ENCODE data around the gene HTR1D.

DNA sequence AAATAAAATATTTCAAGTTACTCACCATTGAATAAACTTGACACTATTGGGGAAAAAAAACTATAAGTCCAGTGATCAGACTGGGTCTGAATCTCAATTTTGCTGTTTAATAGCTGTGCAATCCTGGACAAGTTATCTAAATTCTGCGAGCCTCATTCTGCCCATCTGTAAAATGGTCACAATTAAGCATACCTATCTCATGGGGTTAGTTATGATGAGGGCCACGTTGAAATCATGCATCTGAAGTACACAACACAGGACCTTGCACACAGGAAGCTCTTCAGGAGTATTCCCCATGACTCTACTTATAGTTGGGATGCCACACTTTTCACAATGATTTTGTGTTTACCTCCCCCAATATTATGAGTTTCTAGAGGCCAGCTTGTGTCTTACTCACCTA, 3.8 kb upstream of the HTR1D start:
- TF ChIP-seq, protein P1, sequence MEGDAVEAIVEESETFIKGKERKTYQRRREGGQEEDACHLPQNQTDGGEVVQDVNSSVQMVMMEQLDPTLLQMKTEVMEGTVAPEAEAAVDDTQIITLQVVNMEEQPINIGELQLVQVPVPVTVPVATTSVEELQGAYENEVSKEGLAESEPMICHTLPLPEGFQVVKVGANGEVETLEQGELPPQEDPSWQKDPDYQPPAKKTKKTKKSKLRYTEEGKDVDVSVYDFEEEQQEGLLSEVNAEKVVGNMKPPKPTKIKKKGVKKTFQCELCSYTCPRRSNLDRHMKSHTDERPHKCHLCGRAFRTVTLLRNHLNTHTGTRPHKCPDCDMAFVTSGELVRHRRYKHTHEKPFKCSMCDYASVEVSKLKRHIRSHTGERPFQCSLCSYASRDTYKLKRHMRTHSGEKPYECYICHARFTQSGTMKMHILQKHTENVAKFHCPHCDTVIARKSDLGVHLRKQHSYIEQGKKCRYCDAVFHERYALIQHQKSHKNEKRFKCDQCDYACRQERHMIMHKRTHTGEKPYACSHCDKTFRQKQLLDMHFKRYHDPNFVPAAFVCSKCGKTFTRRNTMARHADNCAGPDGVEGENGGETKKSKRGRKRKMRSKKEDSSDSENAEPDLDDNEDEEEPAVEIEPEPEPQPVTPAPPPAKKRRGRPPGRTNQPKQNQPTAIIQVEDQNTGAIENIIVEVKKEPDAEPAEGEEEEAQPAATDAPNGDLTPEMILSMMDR (IDR thresholded peaks at IDR 0.05; ENCODE audit: low read depth, low read length, missing input control) = no peak
- TF ChIP-seq YY1 (IDR thresholded peaks at IDR 0.05) (no peak), RXRA (IDR thresholded peaks at IDR 0.05) (no peak), JUND (IDR thresholded peaks at IDR 0.05) (no peak), HNF4G (IDR thresholded peaks at IDR 0.05) (no peak), RAD21 (IDR thresholded peaks at IDR 0.05) (no peak), ZBTB33 (IDR thresholded peaks at IDR 0.05) (no peak), EGR1 (IDR thresholded peaks at IDR 0.05; ENCODE audit: low read depth in 2 of 2) (no peak), FOXA1 (IDR thresholded peaks at IDR 0.05) (no peak), TAF1 (conservative IDR thresholded peaks at IDR 0.05) (no peak), ATF3 (IDR thresholded peaks at IDR 0.05) (no peak), SP1 (IDR thresholded peaks at IDR 0.05) (no peak)
- TF ChIP-seq, protein P2, sequence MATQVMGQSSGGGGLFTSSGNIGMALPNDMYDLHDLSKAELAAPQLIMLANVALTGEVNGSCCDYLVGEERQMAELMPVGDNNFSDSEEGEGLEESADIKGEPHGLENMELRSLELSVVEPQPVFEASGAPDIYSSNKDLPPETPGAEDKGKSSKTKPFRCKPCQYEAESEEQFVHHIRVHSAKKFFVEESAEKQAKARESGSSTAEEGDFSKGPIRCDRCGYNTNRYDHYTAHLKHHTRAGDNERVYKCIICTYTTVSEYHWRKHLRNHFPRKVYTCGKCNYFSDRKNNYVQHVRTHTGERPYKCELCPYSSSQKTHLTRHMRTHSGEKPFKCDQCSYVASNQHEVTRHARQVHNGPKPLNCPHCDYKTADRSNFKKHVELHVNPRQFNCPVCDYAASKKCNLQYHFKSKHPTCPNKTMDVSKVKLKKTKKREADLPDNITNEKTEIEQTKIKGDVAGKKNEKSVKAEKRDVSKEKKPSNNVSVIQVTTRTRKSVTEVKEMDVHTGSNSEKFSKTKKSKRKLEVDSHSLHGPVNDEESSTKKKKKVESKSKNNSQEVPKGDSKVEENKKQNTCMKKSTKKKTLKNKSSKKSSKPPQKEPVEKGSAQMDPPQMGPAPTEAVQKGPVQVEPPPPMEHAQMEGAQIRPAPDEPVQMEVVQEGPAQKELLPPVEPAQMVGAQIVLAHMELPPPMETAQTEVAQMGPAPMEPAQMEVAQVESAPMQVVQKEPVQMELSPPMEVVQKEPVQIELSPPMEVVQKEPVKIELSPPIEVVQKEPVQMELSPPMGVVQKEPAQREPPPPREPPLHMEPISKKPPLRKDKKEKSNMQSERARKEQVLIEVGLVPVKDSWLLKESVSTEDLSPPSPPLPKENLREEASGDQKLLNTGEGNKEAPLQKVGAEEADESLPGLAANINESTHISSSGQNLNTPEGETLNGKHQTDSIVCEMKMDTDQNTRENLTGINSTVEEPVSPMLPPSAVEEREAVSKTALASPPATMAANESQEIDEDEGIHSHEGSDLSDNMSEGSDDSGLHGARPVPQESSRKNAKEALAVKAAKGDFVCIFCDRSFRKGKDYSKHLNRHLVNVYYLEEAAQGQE (IDR thresholded peaks at IDR 0.05) = no peak
- TF ChIP-seq, protein P3, sequence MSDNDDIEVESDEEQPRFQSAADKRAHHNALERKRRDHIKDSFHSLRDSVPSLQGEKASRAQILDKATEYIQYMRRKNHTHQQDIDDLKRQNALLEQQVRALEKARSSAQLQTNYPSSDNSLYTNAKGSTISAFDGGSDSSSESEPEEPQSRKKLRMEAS (IDR thresholded peaks at IDR 0.05) = no peak
